C1 segment of cervical spinal cord (tissue), 14 donors: ENCODE data around the gene CLK4.

Experiments
- DNase-seq, 14 donors: peaks; one replicate each; lab custom pipeline; 2025; lab: John Stamatoyannopoulos, UW

Gene CLK4

GRCh38 chr5:178554311-178554710, 72.5 kb downstream of the CLK4 start:
- no peak for DNase-seq

GRCh38 chr5:178553517-178553916, 73.3 kb downstream of the CLK4 start:
- no peak for DNase-seq
